Effector CD4-positive, alpha-beta T cell (primary cell): ENCODE results near the gene LAMTOR5.
"Not testable (repeated sequence)": the region's sequence is repeated elsewhere in the genome, so short reads cannot be mapped to it uniquely, and the experiment has no call there.

Experiments used
- DNase-seq: peaks from one replicate; pipeline ENCODE4 v3.0.0-alpha.2; 2020

The LAMTOR5 gene

GRCh38 chr1:110425612-110426152 lies 18.2 kb upstream of the LAMTOR5 start:
- no peak for DNase-seq

GRCh38 chr1:110424699-110425611 lies 17.5 kb upstream of the LAMTOR5 start:
- no peak for DNase-seq

DNA sequence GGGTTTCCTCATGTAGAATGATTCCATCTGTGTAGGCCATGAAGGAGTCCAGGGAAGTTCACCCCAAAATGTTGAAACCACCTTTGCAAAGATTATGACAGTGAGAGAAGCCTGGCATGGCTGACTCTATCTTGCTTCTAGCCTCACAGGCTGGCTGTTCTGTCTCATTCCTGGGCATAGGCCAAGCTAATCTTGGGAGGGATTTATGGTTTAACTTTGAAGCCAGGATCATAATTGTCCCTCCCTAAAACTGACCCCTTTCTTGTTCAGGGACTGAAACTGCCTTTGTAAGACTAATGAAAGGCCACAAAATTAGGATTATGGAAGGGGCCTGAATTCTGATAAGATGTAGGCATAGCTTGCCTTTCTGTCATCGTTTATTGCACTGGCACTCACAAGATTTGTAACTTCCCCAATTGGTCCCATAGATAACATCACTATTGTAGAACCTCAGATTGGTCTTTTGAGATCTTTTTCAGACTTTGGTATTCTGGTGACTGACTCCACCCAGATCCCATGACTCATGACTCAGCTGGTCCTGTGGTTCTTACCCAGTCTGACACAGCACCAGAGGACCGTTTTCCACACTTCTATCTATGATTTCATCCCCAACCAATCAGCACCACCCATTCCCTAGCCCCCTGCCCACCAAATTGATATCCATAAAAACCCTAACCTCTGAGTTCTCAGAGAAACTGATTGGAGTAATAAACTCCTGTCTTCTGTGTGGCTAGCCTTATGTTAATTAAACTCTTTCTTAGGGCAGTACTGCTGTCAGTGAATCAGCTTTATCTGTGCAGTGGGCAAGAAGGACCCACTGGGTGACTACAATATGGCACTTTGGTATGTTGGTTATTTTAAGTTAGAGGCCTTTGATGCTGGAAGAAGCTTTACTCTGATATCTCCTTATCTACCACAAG lies 13.6 kb upstream of the LAMTOR5 start:
- no peak for DNase-seq

DNA sequence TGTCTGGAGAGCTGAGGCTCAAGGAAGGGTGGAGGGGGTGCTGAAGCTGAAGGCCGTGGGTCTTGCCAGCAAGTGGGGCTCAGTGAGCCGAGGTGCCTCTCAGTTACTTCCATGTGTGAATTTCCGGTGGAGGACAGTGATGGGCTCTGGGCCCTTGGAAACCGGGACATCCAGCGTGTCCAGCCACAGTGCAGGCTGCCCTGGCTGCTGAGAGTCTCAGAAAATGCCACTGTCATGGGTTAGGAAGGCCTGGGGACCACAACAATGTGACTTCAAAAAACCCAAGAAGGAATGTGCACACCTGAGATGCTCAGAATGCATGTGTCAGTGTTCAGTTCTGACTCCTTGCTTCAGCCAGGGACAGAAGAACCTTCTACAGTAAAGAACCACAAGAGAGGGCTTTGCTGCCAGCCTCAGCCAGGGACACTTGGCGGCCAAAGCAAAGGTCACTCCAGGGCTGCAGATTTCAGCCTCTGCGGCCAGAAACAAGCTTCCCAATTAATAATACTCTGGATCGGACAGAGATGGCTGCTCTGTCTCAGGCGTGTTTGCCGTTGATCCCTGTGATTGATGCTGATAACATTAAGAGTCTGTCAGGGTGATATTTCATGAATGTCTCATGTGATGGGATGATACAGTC lies 12.6 kb upstream of the LAMTOR5 start:
- no peak for DNase-seq

GRCh38 chr1:110418729-110419128 lies 11.2 kb upstream of the LAMTOR5 start:
- DNase-seq, result no peak

- DNase-seq, result not testable (repeated sequence)
Measured at GRCh38 chr1:110413045-110413444, 5.6 kb upstream of the LAMTOR5 start.

DNA sequence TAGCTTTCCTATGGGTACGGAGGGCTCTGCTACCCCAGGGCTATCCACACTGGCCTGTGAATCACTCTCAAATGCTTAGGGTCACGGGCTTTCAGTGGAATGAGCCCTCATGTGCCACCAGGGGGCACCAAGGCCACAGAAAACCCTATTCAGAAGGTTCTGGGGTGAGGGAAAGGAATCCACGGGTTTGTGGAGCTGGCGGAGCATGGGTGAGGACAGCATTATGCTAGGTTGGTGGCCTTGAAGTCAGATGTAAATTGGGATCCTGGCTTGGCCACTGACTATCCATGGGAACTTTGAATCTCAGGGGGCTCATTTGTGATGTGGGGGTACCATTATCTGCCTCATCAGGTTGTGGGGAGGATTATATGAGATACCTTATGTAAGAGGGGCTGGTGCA lies 5.1 kb upstream of the LAMTOR5 start:
- DNase-seq, result peak; percentile 43

GRCh38 chr1:110411173-110411735 lies 3.8 kb upstream of the LAMTOR5 start:
- no peak for DNase-seq

- DNase-seq, result no peak
Measured at GRCh38 chr1:110409316-110409715, 1.8 kb upstream of the LAMTOR5 start.

DNA sequence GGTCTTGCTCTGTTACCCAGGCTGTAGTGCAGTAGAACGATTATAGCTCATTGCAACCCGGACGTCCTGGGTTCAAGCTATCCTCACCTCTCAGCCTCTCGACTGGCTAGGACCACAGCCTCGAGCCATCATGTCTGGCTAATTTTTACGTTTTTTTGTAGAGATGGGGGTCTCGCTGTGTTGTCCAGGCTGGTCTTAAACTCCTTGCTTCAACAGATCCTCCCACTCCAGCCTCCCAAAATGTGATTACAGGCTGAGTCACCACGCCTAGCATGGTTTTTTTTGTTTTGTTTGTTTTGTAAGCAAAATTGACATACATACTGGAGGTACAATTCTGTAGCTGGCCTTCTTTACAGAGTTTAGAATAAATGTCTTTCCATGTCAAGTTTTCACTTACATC lies 994 bp upstream of the LAMTOR5 start:
- DNase-seq, result no peak

DNA sequence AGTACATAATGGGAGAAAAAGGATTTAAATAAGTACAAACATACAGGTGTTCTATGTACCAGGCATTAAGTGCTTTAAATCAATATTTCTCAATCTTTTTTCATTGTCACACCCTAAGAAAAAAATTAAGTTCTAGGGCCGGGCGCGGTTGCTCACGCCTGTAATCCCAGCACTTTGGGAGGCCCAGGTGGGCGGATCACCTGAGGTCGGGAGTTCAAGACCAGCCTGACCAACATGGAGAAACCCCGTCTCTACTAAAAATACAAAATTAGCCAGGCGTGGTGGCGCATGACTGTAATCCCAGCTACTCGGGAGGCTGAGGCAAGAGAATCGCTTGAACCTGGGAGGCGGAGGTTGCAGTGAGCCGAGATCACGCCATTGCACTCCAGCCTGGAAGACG lies 1.1 kb downstream of the LAMTOR5 start:
- not testable (repeated sequence) for DNase-seq

- no peak for DNase-seq
Measured at GRCh38 chr1:110404401-110404800, 3.1 kb downstream of the LAMTOR5 start.

- DNase-seq, result no peak
Measured at GRCh38 chr1:110403805-110404204, 3.7 kb downstream of the LAMTOR5 start.

- not testable (repeated sequence) for DNase-seq
Measured at GRCh38 chr1:110396259-110396958, 11.1 kb downstream of the LAMTOR5 start.

GRCh38 chr1:110394493-110394820 lies 13.0 kb downstream of the LAMTOR5 start:
- no peak for DNase-seq

DNA sequence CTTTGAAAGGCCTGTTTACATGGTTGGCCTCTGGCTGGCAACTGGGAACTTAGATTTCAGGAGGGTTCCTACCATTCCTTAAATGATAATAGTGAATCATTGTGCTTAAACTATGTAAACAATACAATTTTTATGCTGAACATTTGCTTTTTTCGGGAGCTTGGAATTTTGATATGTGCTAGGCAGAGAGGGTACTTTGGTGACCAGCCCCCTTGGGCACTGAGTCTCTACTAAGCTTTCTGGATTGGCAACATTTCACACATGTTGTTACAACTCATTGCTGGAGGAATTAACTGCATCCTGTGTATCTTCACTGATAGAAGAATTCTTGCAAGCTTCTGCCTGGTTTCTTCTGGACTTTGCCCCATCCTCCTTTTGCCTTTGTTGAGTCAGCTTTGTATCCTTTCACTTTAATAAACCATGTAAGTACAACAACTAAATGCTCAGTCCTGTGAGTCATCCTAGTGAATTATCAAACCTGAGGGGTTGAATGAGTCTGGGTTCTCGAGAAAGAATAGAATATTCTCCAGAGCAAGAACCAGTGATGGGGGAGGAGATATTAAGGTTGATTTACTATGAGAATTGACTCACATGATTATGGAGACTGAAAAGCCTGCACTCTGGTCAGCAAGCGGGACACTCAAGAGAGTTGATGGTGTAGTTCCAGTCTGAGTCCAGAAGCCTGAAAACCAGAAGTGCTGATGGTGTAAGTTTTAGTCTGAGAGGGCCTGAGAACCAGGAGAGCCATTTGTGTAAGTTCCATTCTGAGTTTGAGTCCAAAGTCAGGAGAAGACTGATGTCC lies 13.6 kb downstream of the LAMTOR5 start:
- DNase-seq, result no peak

- DNase-seq, result no peak
Measured at GRCh38 chr1:110393286-110393685, 14.2 kb downstream of the LAMTOR5 start.

- DNase-seq, result no peak
Measured at GRCh38 chr1:110390692-110391245, 16.7 kb downstream of the LAMTOR5 start, which contains the start of gene SLC16A4. SLC16A4 (minus strand) TSS chr1:110391026; CDS start chr1:110389323, 1,703 bp downstream.

- DNase-seq, result no peak
Measured at GRCh38 chr1:110390096-110390495, 17.4 kb downstream of the LAMTOR5 start.

GRCh38 chr1:110387048-110387754 lies 20.3 kb downstream of the LAMTOR5 start:
- no peak for DNase-seq
